H7 (cell line): ENCODE data around the gene MAP7D2. TPM values are rescaled to one million over a fixed set of nuclear protein-coding genes. Genes with fewer than 3 reads are reported as not detected.

Experiments used
- DNase-seq: peaks from one replicate; pipeline ENCODE4 v3.0.0; 2012
- H3K27me3 ChIP-seq: 2 replicates; pipeline ENCODE4 v1.6.0; 2011; ENCODE audit warnings: mild to moderate bottlenecking, low read length; ENCODE audit not compliant: control insufficient read depth, insufficient read depth
- H3K36me3 ChIP-seq: replicated peaks from 2 replicates; pipeline ENCODE4 v1.5.1; 2011; ENCODE audit warnings: low read length; ENCODE audit not compliant: control insufficient read depth, insufficient read depth
- H3K4me3 ChIP-seq: 2 replicates; pipeline ENCODE4 v1.5.1; 2011; ENCODE audit warnings: low read depth, mild to moderate bottlenecking, control low read depth, low read length, moderate library complexity; ENCODE audit not compliant: insufficient read depth
- total RNA-seq: library from RNA; depleted of rRNA; stranded (reverse); fragments of >200 nt; shearing (Covaris generic); gene quantifications from 2 replicates; pipeline ENCODE4 v1.2.3, GENCODE V29; 2014

The MAP7D2 gene
- total RNA-seq, 1 experiment from 2014 or later = 0.45 TPM

DNA sequence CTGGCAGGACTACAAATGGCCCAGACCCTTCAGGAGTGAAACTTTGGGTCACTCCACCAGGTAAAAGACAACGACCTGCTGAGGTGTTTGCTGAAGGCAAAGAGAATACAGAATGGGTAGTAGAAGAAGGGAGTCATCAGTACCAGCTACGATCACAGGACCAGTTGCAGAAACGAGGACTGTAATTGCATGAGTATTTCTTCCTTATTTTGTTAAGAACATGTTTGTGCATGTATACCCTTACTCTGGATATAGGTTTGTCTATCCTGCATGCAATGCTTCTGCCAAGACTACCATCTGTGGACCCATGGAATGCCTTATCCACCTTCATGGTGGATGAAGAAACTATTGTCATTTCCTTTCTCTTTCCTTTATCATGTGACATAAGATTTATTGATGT is 77.7 kb downstream of the MAP7D2 start:
- no peaks in the 10 kb centered on the region for H3K27me3 ChIP-seq
- no peak for DNase-seq
- H3K36me3 ChIP-seq = no peaks in the 10 kb centered on the region
- H3K4me3 ChIP-seq = no peak overlapping the region

DNA sequence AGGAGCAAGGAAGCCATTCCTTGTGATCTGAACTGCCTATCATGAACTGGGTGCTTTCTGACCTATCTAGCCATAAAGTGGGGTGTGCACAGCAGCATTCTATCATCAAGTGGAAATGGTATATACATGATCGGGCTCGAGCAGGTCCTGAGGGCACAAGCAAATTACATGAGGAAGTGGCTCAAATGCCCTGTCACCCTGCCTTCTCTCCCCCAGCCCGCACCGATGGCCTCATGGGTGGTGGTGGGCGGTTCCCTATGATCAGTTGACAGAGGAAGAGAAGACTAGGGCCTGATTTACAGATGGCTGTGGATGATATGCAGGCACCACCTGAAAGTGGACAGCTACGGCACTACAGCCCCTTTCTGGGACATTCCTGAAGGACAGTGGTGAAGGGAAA is 79.5 kb downstream of the MAP7D2 start:
- Histone ChIP-seq H3K4me3 (no peak overlapping the region), H3K36me3 (no peaks in the 10 kb centered on the region), H3K27me3 (no peaks in the 10 kb centered on the region)
- no peak for DNase-seq

- Histone ChIP-seq H3K27me3 (no peaks in the 10 kb centered on the region), H3K36me3 (no peaks in the 10 kb centered on the region), H3K4me3 (no peak overlapping the region)
- DNase-seq = no peak
Observed at GRCh38 chrX:20032201-20032600, 84.5 kb downstream of the MAP7D2 start.

GRCh38 chrX:20029728-20030127 is 87.0 kb downstream of the MAP7D2 start:
- H3K36me3 ChIP-seq = no peaks in the 10 kb centered on the region
- H3K4me3 ChIP-seq = no peak overlapping the region
- DNase-seq = no peak
- H3K27me3 ChIP-seq = no peaks in the 10 kb centered on the region

- no peak for DNase-seq
- Histone ChIP-seq H3K27me3 (no peaks in the 10 kb centered on the region), H3K36me3 (no peaks in the 10 kb centered on the region), H3K4me3 (no peak overlapping the region)
Observed at GRCh38 chrX:20028588-20028987, 88.1 kb downstream of the MAP7D2 start.

DNA sequence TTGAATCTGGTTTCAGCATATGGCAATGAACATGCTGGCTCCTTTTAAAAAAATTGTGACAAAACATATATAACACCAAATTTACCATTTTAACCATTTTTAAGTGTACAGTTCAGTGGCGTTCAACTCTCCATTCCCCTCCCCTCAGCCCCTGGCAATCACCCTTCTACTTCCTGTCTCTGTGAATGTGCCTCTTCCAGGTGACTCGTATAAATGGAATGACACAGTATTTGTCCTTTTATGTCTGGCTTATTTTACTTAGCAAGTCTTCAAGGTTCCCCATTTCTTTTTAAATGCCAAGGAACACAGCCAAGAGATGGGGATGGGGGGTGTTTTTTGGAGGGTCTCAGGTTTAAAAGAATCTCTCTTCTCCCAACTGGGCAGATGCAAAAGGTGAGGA is 90.4 kb downstream of the MAP7D2 start:
- Histone ChIP-seq H3K36me3 (no peaks in the 10 kb centered on the region), H3K4me3 (no peak overlapping the region), H3K27me3 (no peaks in the 10 kb centered on the region)
- DNase-seq = no peak

GRCh38 chrX:20019672-20020365 is 96.9 kb downstream of the MAP7D2 start:
- Histone ChIP-seq H3K27me3 (no peaks in the 10 kb centered on the region), H3K4me3 (no peak overlapping the region), H3K36me3 (no peaks in the 10 kb centered on the region)
- no peak for DNase-seq

- Histone ChIP-seq H3K4me3 (no peak overlapping the region), H3K27me3 (no peaks in the 10 kb centered on the region), H3K36me3 (no peaks in the 10 kb centered on the region)
- DNase-seq = no peak
Observed at GRCh38 chrX:20016616-20016945, 100.1 kb downstream of the MAP7D2 start.

DNA sequence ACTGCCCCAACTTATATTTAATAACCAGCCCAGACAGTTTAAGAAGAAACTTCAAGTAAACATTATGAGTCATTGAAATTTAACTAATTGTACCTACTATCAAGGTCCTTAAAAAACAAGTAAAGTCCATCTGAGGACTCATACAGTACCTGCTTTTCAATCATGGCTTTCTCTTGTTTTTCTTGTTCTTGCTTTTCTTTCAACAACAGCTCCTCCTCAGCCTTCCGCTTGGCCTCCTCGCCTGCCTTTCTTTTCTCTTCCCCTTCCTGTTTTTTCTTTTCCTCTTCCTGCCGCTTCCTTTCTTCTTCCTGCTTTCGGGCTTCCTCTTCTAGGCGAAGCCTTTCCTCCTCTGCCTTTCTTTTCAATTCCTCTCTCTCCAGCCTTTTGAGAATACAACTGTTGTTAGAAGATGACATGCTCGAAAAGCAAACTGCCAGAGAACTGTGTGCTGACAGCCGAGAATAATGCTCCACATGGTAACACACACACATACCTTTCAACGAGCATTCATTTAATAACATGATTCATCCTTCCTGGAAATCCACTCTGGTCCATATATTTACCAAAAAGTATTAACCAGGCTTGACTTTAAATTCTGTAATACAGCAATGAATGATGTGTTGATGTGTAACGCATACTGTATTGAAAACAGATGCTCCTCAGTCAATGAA is 100.6 kb downstream of the MAP7D2 start:
- H3K27me3 ChIP-seq = no peaks in the 10 kb centered on the region
- DNase-seq = no peak
- no peaks in the 10 kb centered on the region for H3K36me3 ChIP-seq
- H3K4me3 ChIP-seq = no peak overlapping the region

DNA sequence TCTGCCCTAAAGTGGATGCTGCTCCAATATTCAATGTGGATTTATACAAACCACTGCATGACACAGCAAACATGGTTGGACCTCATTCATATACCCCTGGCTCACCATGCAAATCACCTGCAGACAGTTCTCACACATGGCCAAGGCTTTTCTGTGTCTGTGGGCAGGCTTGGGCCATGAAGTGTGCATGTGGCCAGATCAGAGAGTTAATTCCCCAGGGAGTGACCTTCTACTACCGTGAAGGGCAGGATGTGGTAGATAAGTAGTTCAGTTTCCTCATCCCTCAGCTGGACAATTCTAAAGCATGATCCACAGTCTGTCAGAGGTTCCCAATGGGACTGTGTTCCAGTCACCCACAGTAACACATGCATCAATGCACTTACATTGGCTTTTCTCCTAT is 101.3 kb downstream of the MAP7D2 start:
- H3K27me3 ChIP-seq = no peaks in the 10 kb centered on the region
- H3K4me3 ChIP-seq = no peak overlapping the region
- no peak for DNase-seq
- H3K36me3 ChIP-seq = no peaks in the 10 kb centered on the region

DNA sequence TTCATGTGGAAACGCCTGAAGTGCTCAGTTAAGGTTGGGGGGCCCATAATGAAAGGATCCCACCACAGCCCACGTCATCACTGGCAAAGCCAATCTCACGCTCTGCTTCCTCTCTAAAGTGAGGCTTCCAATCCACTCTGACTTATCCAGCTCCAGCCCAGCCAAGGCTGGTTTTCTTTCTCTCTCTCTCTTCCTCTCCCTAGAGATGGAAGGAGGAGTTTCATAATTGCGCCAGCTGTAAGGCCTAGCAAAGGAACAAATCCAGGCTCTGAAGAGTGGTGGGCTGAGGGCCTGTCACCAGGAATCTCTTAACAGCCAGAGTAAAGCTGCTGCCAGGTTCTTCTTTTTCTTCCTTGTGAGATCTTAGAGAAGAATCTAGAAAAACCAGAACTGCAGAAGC is 105.1 kb downstream of the MAP7D2 start:
- Histone ChIP-seq H3K36me3 (no peaks in the 10 kb centered on the region), H3K4me3 (no peak overlapping the region), H3K27me3 (no peaks in the 10 kb centered on the region)
- DNase-seq = no peak

DNA sequence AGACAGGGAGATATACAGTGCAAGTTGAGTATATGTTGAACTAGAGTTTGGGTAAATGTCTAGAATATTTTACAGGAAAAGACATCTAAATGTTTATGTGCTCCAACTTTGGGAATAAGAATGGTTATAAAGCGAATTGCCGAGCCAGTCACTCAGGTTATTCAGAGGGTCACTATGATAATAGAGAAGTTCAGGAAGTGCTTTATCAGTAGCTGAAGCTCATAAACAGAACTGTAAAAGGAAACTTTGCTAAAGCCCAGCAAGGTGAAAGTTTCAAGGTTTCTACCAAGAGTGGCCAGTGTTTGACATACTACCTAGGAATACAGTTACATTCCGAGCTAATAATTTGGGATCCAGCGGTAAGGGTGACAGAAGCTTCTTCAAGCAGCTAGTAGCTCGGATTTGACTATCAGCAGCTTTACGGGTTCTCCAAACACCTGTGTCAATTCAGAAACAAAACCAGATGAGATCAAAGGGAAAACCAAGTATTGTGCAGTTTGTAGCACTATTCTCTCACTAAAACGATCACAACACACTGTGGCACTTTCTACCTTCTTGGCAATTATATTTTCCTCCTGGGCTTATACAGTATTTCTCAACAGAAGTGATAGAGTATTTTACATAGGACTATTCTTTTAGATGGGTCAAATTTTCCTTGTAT is 108.6 kb downstream of the MAP7D2 start:
- Histone ChIP-seq H3K36me3 (no peaks in the 10 kb centered on the region), H3K27me3 (no peaks in the 10 kb centered on the region), H3K4me3 (no peak overlapping the region)
- DNase-seq = no peak

DNA sequence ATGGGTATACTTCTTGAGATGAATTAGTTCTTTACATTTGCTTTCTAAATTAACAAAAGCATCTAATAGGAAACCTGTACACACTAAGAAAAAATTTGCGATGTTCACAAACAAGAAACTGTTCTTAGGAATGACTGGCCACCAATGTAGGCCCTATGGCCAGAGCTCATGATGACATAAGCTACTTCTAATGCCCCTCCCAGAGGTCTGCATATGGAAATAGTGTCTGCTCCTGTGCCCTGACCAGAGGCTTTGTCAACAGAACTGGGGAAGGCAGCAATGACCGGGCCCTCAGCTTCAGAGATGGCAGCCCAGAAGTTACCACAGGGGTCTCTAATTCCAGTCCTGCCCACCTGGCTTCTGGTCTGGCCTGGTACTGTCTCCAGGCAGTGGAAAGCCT is 110.8 kb downstream of the MAP7D2 start:
- no peaks in the 10 kb centered on the region for H3K36me3 ChIP-seq
- no peaks in the 10 kb centered on the region for H3K27me3 ChIP-seq
- no peak for DNase-seq
- H3K4me3 ChIP-seq = no peak overlapping the region

GRCh38 chrX:20001588-20001987 is 115.1 kb downstream of the MAP7D2 start:
- H3K27me3 ChIP-seq = no peaks in the 10 kb centered on the region
- no peak overlapping the region for H3K4me3 ChIP-seq
- no peaks in the 10 kb centered on the region for H3K36me3 ChIP-seq
- DNase-seq = peak; percentile 45

- H3K27me3 ChIP-seq = no peaks in the 10 kb centered on the region
- H3K4me3 ChIP-seq = no peak overlapping the region
- no peak for DNase-seq
- H3K36me3 ChIP-seq = no peaks in the 10 kb centered on the region
Observed at GRCh38 chrX:19991350-19991718, 125.4 kb downstream of the MAP7D2 start.
